GM23338 (cell line): ENCODE measurements around the gene ZFHX2. TPM values are rescaled to one million over a fixed set of nuclear protein-coding genes. Genes with fewer than 3 reads are reported as not detected.

Experiments used
- ATAC-seq: fragments of 200-7000 bp; cut with Tn5 transposase; 3 replicates; pipeline ENCODE4 v1.9.1; 2020
- DNase-seq: peaks from one replicate; pipeline ENCODE4 v3.0.0-alpha.2; 2015; ENCODE audit warnings: low spot score
- H2AFZ ChIP-seq: fragments of 200-600 bp; sonication (generic); 2 replicates; pipeline ENCODE4 v1.8.0; 2016; ENCODE audit warnings: antibody characterized with exemption, mild to moderate bottlenecking, moderate library complexity
- H3F3A ChIP-seq: fragments of 200-600 bp; sonication (generic); replicated peaks from 2 replicates; pipeline ENCODE4 v1.8.0; 2017; ENCODE audit warnings: antibody characterized with exemption, mixed run types, low read depth
- H3K27ac ChIP-seq: fragments of 200-600 bp; sonication (generic); 2 replicates; pipeline ENCODE4 v1.6.1; 2016; ENCODE audit warnings: low read depth
- H3K27me3 ChIP-seq: fragments of 200-600 bp; sonication (generic); 2 replicates; pipeline ENCODE4 v1.8.0; 2016; ENCODE audit warnings: mild to moderate bottlenecking, mixed run types, moderate library complexity; ENCODE audit not compliant: insufficient read depth
- H3K36me3 ChIP-seq: fragments of 200-600 bp; sonication (generic); 2 replicates; pipeline ENCODE4 v1.8.0; 2016; ENCODE audit warnings: mild to moderate bottlenecking; ENCODE audit not compliant: insufficient read depth
- H3K4me1 ChIP-seq: fragments of 200-600 bp; sonication (generic); 2 replicates; pipeline ENCODE4 v1.8.0; 2016; ENCODE audit warnings: mild to moderate bottlenecking, moderate library complexity; ENCODE audit not compliant: insufficient read depth
- H3K4me2 ChIP-seq: fragments of 200-600 bp; sonication (generic); 2 replicates; pipeline ENCODE4 v1.7.1; 2017; ENCODE audit warnings: mixed run types
- H3K4me3 ChIP-seq: fragments of 200-600 bp; sonication (generic); 2 replicates; pipeline ENCODE4 v1.6.1; 2016; ENCODE audit warnings: mixed run types
- H3K79me2 ChIP-seq: fragments of 200-600 bp; sonication (generic); replicated peaks from 2 replicates; pipeline ENCODE4 v1.8.0; 2017; ENCODE audit warnings: mild to moderate bottlenecking; ENCODE audit not compliant: insufficient read depth
- H3K9me2 ChIP-seq: fragments of 200-600 bp; sonication (generic); 2 replicates; pipeline ENCODE4 v1.8.0; 2017; ENCODE audit not compliant: insufficient read depth
- H4K20me1 ChIP-seq: fragments of 200-600 bp; sonication (generic); replicated peaks from 2 replicates; pipeline ENCODE4 v1.8.0; 2017; ENCODE audit warnings: mild to moderate bottlenecking; ENCODE audit not compliant: insufficient read depth
- H3K27ac Mint-ChIP-seq: 2 replicates; pipeline ENCODE4 v1.8.0; 2020; ENCODE audit warnings: inconsistent platforms, mild to moderate bottlenecking, moderate library complexity, mixed read lengths
- H3K27me3 Mint-ChIP-seq: 3 replicates; pipeline ENCODE4 v1.8.0; 2022; ENCODE audit warnings: low read depth, mild to moderate bottlenecking, moderate library complexity, mixed read lengths, inconsistent platforms; ENCODE audit not compliant: insufficient read depth, poor library complexity
- H3K36me3 Mint-ChIP-seq: 3 replicates; pipeline ENCODE4 v1.8.0; 2021; ENCODE audit warnings: low read depth, mild to moderate bottlenecking, inconsistent platforms, moderate library complexity, mixed read lengths
- H3K4me1 Mint-ChIP-seq: 3 replicates; pipeline ENCODE4 v1.8.0; 2020; ENCODE audit warnings: mild to moderate bottlenecking, inconsistent platforms, mixed read lengths
- H3K4me3 Mint-ChIP-seq: 3 replicates; pipeline ENCODE4 v1.8.0; 2021; ENCODE audit warnings: moderate library complexity, mild to moderate bottlenecking, inconsistent platforms, mixed read lengths
- H3K9me3 Mint-ChIP-seq: 3 replicates; pipeline ENCODE4 v1.8.0; 2020; ENCODE audit warnings: moderate library complexity, mild to moderate bottlenecking, inconsistent platforms, mixed read lengths
- CREB1 ChIP-seq: fragments of 250-450 bp; sonication (Bioruptor Pico); IDR thresholded peaks from 2 replicates; pipeline ENCODE4 v1.5.0; 2020; ENCODE audit warnings: low read depth, mild to moderate bottlenecking, moderate library complexity
- EZH2 ChIP-seq: fragments of 200-600 bp; sonication (generic); IDR thresholded peaks from one replicate; pipeline ENCODE4 v1.8.0; 2017; ENCODE audit warnings: antibody characterized with exemption, mild to moderate bottlenecking, low read depth; ENCODE audit not compliant: unreplicated experiment
- EZH2phosphoT487 ChIP-seq: fragments of 200-600 bp; sonication (generic); IDR thresholded peaks from one replicate; pipeline ENCODE4 v1.8.1; 2018; ENCODE audit warnings: antibody characterized with exemption; ENCODE audit not compliant: unreplicated experiment
- JUNB ChIP-seq: IDR thresholded peaks from one replicate; pipeline ENCODE4 v1.6.1; 2016; ENCODE audit warnings: antibody characterized with exemption; ENCODE audit not compliant: unreplicated experiment
- NANOG ChIP-seq: IDR thresholded peaks from 2 replicates; pipeline ENCODE4 v1.6.1; 2016; ENCODE audit warnings: antibody characterized with exemption, borderline replicate concordance
- POLR2AphosphoS5 ChIP-seq: IDR thresholded peaks from 2 replicates; pipeline ENCODE4 v1.6.1; 2016; ENCODE audit warnings: antibody characterized with exemption, low read depth
- STAT1 ChIP-seq: IDR thresholded peaks from one replicate; pipeline ENCODE4 v1.6.1; 2016; ENCODE audit warnings: antibody characterized with exemption; ENCODE audit not compliant: unreplicated experiment
- ZNF114 ChIP-seq: fragments of 250-450 bp; sonication (Bioruptor Pico); IDR thresholded peaks from 2 replicates; pipeline ENCODE4 v1.5.0; 2020; ENCODE audit warnings: mild to moderate bottlenecking, moderate library complexity
- ZNF331 ChIP-seq: fragments of 250-450 bp; sonication (Bioruptor Pico); IDR thresholded peaks from 2 replicates; pipeline ENCODE4 v1.5.0; 2020; ENCODE audit warnings: low read depth, mild to moderate bottlenecking, moderate library complexity
- polyA plus RNA-seq: library from polyadenylated mRNA; unstranded; fragments of >200 nt; fragmentation: Nextera tagmentation; extraction: Ambion mirVana; gene quantifications from 2 replicates; pipeline ENCODE4 v1.2.1, GENCODE V29; 2016
- total RNA-seq: library from RNA; depleted of rRNA; stranded (reverse); fragments of >200 nt; shearing (Covaris generic); gene quantifications from 2 replicates; pipeline ENCODE4 v1.2.3, GENCODE V29; 2014
- TF ChIP-seq, protein P1 (sequence below): fragments of 250-450 bp; sonication (Bioruptor Pico); IDR thresholded peaks from 2 replicates; pipeline ENCODE4 v1.5.0; 2020; ENCODE audit warnings: mild to moderate bottlenecking, moderate library complexity
- TF ChIP-seq, protein P2 (sequence below): IDR thresholded peaks from one replicate; pipeline ENCODE4 v1.6.1; 2018; ENCODE audit warnings: antibody characterized with exemption; ENCODE audit not compliant: unreplicated experiment
- TF ChIP-seq, protein P3 (sequence below): IDR thresholded peaks from 2 replicates; pipeline ENCODE4 v1.6.1; 2016; ENCODE audit warnings: antibody characterized with exemption
- TF ChIP-seq, protein P4 (sequence below), 2 experiments: fragments of 200-600 bp in 1 of 2; sonication (generic) in 1 of 2; conservative IDR thresholded peaks; 2 replicates each; pipeline versions ENCODE4 v1.5.1 to v1.6.1; 2016 to 2017; ENCODE audit warnings: antibody characterized with exemption in 2 of 2, low read depth in 2 of 2, mild to moderate bottlenecking in 2 of 2, moderate library complexity in 1 of 2

ZFHX2 gene
- total and polyA plus RNA-seq, 2 experiments from 2014 or later = 11.6 to 18.5 TPM

DNA sequence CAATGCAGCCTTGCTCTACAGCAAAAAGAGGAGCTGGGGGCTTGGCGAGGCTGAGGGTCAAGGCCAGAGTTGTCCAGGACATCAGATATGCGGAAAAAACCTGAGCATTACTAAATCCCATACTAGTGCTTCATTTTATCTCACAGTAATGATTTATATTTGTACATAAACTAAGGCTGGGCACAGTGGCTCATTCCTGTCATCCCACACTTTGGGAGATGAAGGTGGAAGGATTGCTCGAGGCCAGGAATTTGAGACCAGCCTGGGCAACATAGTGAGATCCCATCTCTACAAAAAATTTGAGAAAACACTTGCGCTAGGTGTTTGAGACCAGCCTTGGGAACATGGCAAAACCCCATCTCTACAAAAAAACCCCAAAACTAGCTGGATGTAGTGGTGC is 38.6 kb upstream of the ZFHX2 start:
- no peaks in the 10 kb centered on the region for H3K9me2 ChIP-seq
- Mint-ChIP-seq H3K4me1 (peaks cover 12% of the 10 kb centered on the region), H3K27ac (no peak overlapping the region), H3K27me3 (peaks cover 9% of the 10 kb centered on the region), H3K9me3 (peaks cover 6% of the 10 kb centered on the region; the same call in 2 of the 3 replicates), H3K36me3 (no peaks in the 10 kb centered on the region), H3K4me3 (no peak overlapping the region)
- no peaks in the 10 kb centered on the region for H3K27me3 ChIP-seq
- H3K4me1 ChIP-seq = peaks cover 4% of the 10 kb centered on the region; the same call in 1 of the 2 replicates
- no peak overlapping the region for H3K4me3 ChIP-seq
- H4K20me1 ChIP-seq = no peaks in the 10 kb centered on the region
- H3K27ac ChIP-seq = no peak overlapping the region
- no peak for TF ChIP-seq ZNF114
- no peak for TF ChIP-seq NANOG
- TF ChIP-seq, protein P1, sequence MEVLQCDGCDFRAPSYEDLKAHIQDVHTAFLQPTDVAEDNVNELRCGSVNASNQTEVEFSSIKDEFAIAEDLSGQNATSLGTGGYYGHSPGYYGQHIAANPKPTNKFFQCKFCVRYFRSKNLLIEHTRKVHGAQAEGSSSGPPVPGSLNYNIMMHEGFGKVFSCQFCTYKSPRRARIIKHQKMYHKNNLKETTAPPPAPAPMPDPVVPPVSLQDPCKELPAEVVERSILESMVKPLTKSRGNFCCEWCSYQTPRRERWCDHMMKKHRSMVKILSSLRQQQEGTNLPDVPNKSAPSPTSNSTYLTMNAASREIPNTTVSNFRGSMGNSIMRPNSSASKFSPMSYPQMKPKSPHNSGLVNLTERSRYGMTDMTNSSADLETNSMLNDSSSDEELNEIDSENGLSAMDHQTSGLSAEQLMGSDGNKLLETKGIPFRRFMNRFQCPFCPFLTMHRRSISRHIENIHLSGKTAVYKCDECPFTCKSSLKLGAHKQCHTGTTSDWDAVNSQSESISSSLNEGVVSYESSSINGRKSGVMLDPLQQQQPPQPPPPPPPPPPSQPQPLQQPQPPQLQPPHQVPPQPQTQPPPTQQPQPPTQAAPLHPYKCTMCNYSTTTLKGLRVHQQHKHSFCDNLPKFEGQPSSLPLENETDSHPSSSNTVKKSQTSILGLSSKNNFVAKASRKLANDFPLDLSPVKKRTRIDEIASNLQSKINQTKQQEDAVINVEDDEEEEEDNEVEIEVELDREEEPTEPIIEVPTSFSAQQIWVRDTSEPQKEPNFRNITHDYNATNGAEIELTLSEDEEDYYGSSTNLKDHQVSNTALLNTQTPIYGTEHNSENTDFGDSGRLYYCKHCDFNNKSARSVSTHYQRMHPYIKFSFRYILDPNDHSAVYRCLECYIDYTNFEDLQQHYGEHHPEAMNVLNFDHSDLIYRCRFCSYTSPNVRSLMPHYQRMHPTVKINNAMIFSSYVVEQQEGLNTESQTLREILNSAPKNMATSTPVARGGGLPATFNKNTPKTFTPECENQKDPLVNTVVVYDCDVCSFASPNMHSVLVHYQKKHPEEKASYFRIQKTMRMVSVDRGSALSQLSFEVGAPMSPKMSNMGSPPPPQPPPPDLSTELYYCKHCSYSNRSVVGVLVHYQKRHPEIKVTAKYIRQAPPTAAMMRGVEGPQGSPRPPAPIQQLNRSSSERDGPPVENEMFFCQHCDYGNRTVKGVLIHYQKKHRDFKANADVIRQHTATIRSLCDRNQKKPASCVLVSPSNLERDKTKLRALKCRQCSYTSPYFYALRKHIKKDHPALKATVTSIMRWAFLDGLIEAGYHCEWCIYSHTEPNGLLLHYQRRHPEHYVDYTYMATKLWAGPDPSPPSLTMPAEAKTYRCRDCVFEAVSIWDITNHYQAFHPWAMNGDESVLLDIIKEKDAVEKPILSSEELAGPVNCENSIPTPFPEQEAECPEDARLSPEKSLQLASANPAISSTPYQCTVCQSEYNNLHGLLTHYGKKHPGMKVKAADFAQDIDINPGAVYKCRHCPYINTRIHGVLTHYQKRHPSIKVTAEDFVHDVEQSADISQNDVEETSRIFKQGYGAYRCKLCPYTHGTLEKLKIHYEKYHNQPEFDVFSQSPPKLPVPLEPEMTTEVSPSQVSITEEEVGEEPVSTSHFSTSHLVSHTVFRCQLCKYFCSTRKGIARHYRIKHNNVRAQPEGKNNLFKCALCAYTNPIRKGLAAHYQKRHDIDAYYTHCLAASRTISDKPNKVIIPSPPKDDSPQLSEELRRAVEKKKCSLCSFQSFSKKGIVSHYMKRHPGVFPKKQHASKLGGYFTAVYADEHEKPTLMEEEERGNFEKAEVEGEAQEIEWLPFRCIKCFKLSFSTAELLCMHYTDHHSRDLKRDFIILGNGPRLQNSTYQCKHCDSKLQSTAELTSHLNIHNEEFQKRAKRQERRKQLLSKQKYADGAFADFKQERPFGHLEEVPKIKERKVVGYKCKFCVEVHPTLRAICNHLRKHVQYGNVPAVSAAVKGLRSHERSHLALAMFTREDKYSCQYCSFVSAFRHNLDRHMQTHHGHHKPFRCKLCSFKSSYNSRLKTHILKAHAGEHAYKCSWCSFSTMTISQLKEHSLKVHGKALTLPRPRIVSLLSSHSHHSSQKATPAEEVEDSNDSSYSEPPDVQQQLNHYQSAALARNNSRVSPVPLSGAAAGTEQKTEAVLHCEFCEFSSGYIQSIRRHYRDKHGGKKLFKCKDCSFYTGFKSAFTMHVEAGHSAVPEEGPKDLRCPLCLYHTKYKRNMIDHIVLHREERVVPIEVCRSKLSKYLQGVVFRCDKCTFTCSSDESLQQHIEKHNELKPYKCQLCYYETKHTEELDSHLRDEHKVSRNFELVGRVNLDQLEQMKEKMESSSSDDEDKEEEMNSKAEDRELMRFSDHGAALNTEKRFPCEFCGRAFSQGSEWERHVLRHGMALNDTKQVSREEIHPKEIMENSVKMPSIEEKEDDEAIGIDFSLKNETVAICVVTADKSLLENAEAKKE = no peak
- TF ChIP-seq POLR2AphosphoS5 = no peak
- no peak for TF ChIP-seq STAT1
- TF ChIP-seq, protein P2, sequence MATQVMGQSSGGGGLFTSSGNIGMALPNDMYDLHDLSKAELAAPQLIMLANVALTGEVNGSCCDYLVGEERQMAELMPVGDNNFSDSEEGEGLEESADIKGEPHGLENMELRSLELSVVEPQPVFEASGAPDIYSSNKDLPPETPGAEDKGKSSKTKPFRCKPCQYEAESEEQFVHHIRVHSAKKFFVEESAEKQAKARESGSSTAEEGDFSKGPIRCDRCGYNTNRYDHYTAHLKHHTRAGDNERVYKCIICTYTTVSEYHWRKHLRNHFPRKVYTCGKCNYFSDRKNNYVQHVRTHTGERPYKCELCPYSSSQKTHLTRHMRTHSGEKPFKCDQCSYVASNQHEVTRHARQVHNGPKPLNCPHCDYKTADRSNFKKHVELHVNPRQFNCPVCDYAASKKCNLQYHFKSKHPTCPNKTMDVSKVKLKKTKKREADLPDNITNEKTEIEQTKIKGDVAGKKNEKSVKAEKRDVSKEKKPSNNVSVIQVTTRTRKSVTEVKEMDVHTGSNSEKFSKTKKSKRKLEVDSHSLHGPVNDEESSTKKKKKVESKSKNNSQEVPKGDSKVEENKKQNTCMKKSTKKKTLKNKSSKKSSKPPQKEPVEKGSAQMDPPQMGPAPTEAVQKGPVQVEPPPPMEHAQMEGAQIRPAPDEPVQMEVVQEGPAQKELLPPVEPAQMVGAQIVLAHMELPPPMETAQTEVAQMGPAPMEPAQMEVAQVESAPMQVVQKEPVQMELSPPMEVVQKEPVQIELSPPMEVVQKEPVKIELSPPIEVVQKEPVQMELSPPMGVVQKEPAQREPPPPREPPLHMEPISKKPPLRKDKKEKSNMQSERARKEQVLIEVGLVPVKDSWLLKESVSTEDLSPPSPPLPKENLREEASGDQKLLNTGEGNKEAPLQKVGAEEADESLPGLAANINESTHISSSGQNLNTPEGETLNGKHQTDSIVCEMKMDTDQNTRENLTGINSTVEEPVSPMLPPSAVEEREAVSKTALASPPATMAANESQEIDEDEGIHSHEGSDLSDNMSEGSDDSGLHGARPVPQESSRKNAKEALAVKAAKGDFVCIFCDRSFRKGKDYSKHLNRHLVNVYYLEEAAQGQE = no peak
- TF ChIP-seq, protein P3, sequence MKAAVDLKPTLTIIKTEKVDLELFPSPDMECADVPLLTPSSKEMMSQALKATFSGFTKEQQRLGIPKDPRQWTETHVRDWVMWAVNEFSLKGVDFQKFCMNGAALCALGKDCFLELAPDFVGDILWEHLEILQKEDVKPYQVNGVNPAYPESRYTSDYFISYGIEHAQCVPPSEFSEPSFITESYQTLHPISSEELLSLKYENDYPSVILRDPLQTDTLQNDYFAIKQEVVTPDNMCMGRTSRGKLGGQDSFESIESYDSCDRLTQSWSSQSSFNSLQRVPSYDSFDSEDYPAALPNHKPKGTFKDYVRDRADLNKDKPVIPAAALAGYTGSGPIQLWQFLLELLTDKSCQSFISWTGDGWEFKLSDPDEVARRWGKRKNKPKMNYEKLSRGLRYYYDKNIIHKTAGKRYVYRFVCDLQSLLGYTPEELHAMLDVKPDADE = no peak
- no peak for TF ChIP-seq EZH2
- TF ChIP-seq JUNB = no peak
- TF ChIP-seq, protein P4, sequence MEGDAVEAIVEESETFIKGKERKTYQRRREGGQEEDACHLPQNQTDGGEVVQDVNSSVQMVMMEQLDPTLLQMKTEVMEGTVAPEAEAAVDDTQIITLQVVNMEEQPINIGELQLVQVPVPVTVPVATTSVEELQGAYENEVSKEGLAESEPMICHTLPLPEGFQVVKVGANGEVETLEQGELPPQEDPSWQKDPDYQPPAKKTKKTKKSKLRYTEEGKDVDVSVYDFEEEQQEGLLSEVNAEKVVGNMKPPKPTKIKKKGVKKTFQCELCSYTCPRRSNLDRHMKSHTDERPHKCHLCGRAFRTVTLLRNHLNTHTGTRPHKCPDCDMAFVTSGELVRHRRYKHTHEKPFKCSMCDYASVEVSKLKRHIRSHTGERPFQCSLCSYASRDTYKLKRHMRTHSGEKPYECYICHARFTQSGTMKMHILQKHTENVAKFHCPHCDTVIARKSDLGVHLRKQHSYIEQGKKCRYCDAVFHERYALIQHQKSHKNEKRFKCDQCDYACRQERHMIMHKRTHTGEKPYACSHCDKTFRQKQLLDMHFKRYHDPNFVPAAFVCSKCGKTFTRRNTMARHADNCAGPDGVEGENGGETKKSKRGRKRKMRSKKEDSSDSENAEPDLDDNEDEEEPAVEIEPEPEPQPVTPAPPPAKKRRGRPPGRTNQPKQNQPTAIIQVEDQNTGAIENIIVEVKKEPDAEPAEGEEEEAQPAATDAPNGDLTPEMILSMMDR (conservative IDR thresholded peaks at IDR 0.05; ENCODE audit: low read depth in 2 of 2) = no peak
- TF ChIP-seq ZNF331 (CRISPR knock-in tag) = no peak
- no peak for TF ChIP-seq CREB1 (CRISPR knock-in tag)
- no peak for TF ChIP-seq EZH2phosphoT487
- H3K36me3 ChIP-seq = no peaks in the 10 kb centered on the region
- ATAC-seq = no peak
- no peak overlapping the region for H3K4me2 ChIP-seq
- H2AFZ ChIP-seq = peak overlapping the region; percentile 98; the same call in 1 of the 2 replicates
- no peaks in the 10 kb centered on the region for H3F3A ChIP-seq
- H3K79me2 ChIP-seq = no peaks in the 10 kb centered on the region
- DNase-seq = no peak
